ENCODE results near the gene UGT1A9. TPM values are rescaled to one million over a fixed set of nuclear protein-coding genes. Genes with fewer than 3 reads are reported as not detected.

UGT1A9 gene
- polyA plus RNA-seq, 1 donor (not counting 4 experiments of a cell fraction or from before 2014, with no cell fraction given) = not detected

GRCh38 chr2:233689501-233689900, 17.8 kb downstream of the UGT1A9 start:
- Histone ChIP-seq H3K4me3 (ENCODE audit: control insufficient read depth in 2 of 3, extremely low read depth in 1 of 3, insufficient read depth in 2 of 3, low read depth in 1 of 3, low read length in 3 of 3) (no peak overlapping the region), H3K79me2 (ENCODE audit: control insufficient read depth, insufficient read depth, low read length) (peaks cover 29% of the 10 kb centered on the region), H3K27me3 (ENCODE audit: control insufficient read depth, extremely low read depth, insufficient read depth, low read length) (no peaks in the 10 kb centered on the region), H2AFZ (ENCODE audit: control insufficient read depth, low read length) (no peak overlapping the region), H3K4me2 (ENCODE audit: control insufficient read depth, extremely low read depth, insufficient read depth, low read depth, low read length) (no peak overlapping the region), H3K27ac (ENCODE audit: control insufficient read depth, insufficient read depth, low read length) (no peak overlapping the region), H3K36me3 (ENCODE audit: control insufficient read depth in 2 of 2, extremely low read depth in 1 of 2, insufficient read depth in 2 of 2, low read length in 2 of 2) (peaks cover 0 to 5% of the 10 kb centered on the region in 2 experiments), H4K20me1 (ENCODE audit: control insufficient read depth, extremely low read depth, insufficient read depth, low read length) (no peaks in the 10 kb centered on the region), H3K9me1 (ENCODE audit: control insufficient read depth, extremely low read depth, insufficient read depth, low read length) (no peaks in the 10 kb centered on the region), H3K9ac (ENCODE audit: control insufficient read depth, extremely low read depth, insufficient read depth, low read length) (no peak overlapping the region), H3K9me3 (ENCODE audit: control insufficient read depth, low read depth, low read length) (no peaks in the 10 kb centered on the region), H3K4me1 (ENCODE audit: control insufficient read depth, extremely low read depth, insufficient read depth, low read length) (peaks cover 45% of the 10 kb centered on the region)
- no peak for DNase-seq (ENCODE audit: low read depth, low spot score)
- TF ChIP-seq EZH2 (IDR thresholded peaks at IDR 0.05; ENCODE audit: low read length) = no peak
- no peak for TF ChIP-seq CTCF (optimal IDR thresholded peaks at IDR 0.05 in 1 of 3, IDR thresholded peaks at IDR 0.05 in 1 of 3, conservative IDR thresholded peaks at IDR 0.05 in 1 of 3; ENCODE audit: extremely low read depth in 1 of 3, insufficient read depth in 2 of 3, low read length in 3 of 3)
- dilution Hi-C loops (cut with MboI; ENCODE audit: extremely low pct_ligation_motif_present, low sequenced_read_pairs) = no loop called here
- no peak for FAIRE-seq

GRCh38 chr2:233690444-233690843, 18.7 kb downstream of the UGT1A9 start:
- Histone ChIP-seq H4K20me1 (ENCODE audit: control insufficient read depth, extremely low read depth, insufficient read depth, low read length) (no peaks in the 10 kb centered on the region), H3K4me1 (ENCODE audit: control insufficient read depth, extremely low read depth, insufficient read depth, low read length) (peaks cover 50% of the 10 kb centered on the region), H3K4me3 (ENCODE audit: control insufficient read depth in 2 of 3, extremely low read depth in 1 of 3, insufficient read depth in 2 of 3, low read depth in 1 of 3, low read length in 3 of 3) (peak overlapping the region in 1 of 3 experiments; percentile 30), H3K9me3 (ENCODE audit: control insufficient read depth, low read depth, low read length) (no peaks in the 10 kb centered on the region), H3K36me3 (ENCODE audit: control insufficient read depth in 2 of 2, extremely low read depth in 1 of 2, insufficient read depth in 2 of 2, low read length in 2 of 2) (peaks cover 0 to 5% of the 10 kb centered on the region in 2 experiments), H3K9ac (ENCODE audit: control insufficient read depth, extremely low read depth, insufficient read depth, low read length) (peak overlapping the region; percentile 53), H3K4me2 (ENCODE audit: control insufficient read depth, extremely low read depth, insufficient read depth, low read depth, low read length) (peak overlapping the region; percentile 97), H2AFZ (ENCODE audit: control insufficient read depth, low read length) (no peak overlapping the region), H3K79me2 (ENCODE audit: control insufficient read depth, insufficient read depth, low read length) (peaks cover 36% of the 10 kb centered on the region), H3K27ac (ENCODE audit: control insufficient read depth, insufficient read depth, low read length) (peak overlapping the region; percentile 95), H3K27me3 (ENCODE audit: control insufficient read depth, extremely low read depth, insufficient read depth, low read length) (no peaks in the 10 kb centered on the region), H3K9me1 (ENCODE audit: control insufficient read depth, extremely low read depth, insufficient read depth, low read length) (no peaks in the 10 kb centered on the region)
- FAIRE-seq (peak; percentile 93), DNase-seq (ENCODE audit: low read depth, low spot score) (peak; percentile 68)
- no peak for TF ChIP-seq CTCF (optimal IDR thresholded peaks at IDR 0.05 in 1 of 3, IDR thresholded peaks at IDR 0.05 in 1 of 3, conservative IDR thresholded peaks at IDR 0.05 in 1 of 3; ENCODE audit: extremely low read depth in 1 of 3, insufficient read depth in 2 of 3, low read length in 3 of 3)
- TF ChIP-seq EZH2 (IDR thresholded peaks at IDR 0.05; ENCODE audit: low read length) = no peak
- dilution Hi-C loops (cut with MboI; ENCODE audit: extremely low pct_ligation_motif_present, low sequenced_read_pairs) = no loop called here

All from keratinocyte (primary cell).